Measurements from ENCODE around the gene SMARCAL1. TPM values are rescaled to one million over a fixed set of nuclear protein-coding genes. Genes with fewer than 3 reads are reported as not detected.

Gene SMARCAL1
- total and polyA plus RNA-seq, 2 of the 13 experiments (the other 11 are each of a cell fraction or from before 2014, with no cell fraction given) = 12.7 to 21.3 TPM

DNA sequence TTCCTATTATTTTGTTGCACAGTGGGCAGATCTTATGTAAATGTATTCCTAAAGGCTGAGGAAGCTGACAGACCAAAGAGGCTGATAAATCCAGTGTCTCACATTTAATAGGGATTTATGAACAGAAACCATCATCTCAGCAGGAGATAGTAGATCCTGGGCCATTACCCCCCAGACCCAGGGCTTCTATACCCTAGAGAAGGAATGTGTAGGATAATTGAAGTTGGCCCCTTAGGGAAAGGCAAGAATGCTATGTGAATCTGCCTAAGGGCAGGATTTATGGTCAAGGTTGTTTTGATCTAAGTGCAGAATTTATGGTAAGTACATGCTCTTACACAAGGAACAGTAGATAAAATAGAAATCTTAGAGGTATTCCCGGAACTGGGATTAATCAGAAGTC is 115.3 kb downstream of the SMARCAL1 start:
- no peak for ATAC-seq
- H3K27me3 ChIP-seq (ENCODE audit: control insufficient read depth in 1 of 2, insufficient read depth in 2 of 2, low read length in 2 of 2) = no peaks in the 10 kb centered on the region
- no peak for FAIRE-seq
- 24% methylated on average over 1 of the region's 1 CpG for WGBS (ENCODE audit: low lambda C conversion rate)
- no peak overlapping the region for H3K4me3 ChIP-seq (replicated peaks in 1 of 3; ENCODE audit: insufficient read depth in 1 of 3, low read depth in 2 of 3, low read length in 3 of 3)
- no peak for DNase-seq (ENCODE audit: low spot score)
- H3K27ac ChIP-seq (ENCODE audit: extremely low read length, insufficient read depth, low read length) = no peak overlapping the region
- H3K36me3 ChIP-seq (replicated peaks in 1 of 2; ENCODE audit: control insufficient read depth in 1 of 2, insufficient read depth in 2 of 2, low read length in 2 of 2) = no peaks in the 10 kb centered on the region
- H3K9ac ChIP-seq (ENCODE audit: insufficient read depth, low read depth, low read length) = no peak overlapping the region
- peaks cover 28% of the 10 kb centered on the region for H3K4me1 ChIP-seq (ENCODE audit: insufficient read depth, low read length)
- no peak overlapping the region for H3K4me2 ChIP-seq (ENCODE audit: low read depth, low read length)
- no TSS peak for BruUV-seq (replicated peaks)
- no peak overlapping the region for H2AFZ ChIP-seq (ENCODE audit: low read length)
- intact Hi-C loops (cut with micrococcal nuclease; ENCODE audit: unreplicated experiment) (no loop called here), in situ Hi-C loops (cut with HindIII; ENCODE audit: extremely low pct_ligation_motif_present, low pct_unique_long_range_greater_than_20kb) (no loop called here)
- TF ChIP-seq FOXP1 (IDR thresholded peaks at IDR 0.05) (no peak), FOXP1 (CRISPR knock-in tag; IDR thresholded peaks at IDR 0.05) (no peak)
- H3K79me2 ChIP-seq (ENCODE audit: insufficient read depth, low read length) = no peaks in the 10 kb centered on the region
- H4K20me1 ChIP-seq (ENCODE audit: insufficient read depth, low read length) = no peaks in the 10 kb centered on the region
- no peaks in the 10 kb centered on the region for H3K9me3 ChIP-seq (ENCODE audit: low read length)
- ChIA-PET CTCF (ENCODE audit: low intra/inter-chr PET ratio, low total read pairs) (no interaction called here), POLR2A (no interaction called here)

GRCh38 chr2:216532562-216532961 is 120.3 kb downstream of the SMARCAL1 start:
- CTCF ChIA-PET (ENCODE audit: low intra/inter-chr PET ratio, low total read pairs) = no interaction called here
- H3K79me2 ChIP-seq (ENCODE audit: insufficient read depth, low read length) = no peaks in the 10 kb centered on the region
- in situ Hi-C loops (cut with HindIII; ENCODE audit: extremely low pct_ligation_motif_present, low pct_unique_long_range_greater_than_20kb) = no loop called here
- H4K20me1 ChIP-seq (ENCODE audit: insufficient read depth, low read length) = no peaks in the 10 kb centered on the region
- H3K27ac ChIP-seq (ENCODE audit: extremely low read length, insufficient read depth, low read length) = no peak overlapping the region
- H3K27me3 ChIP-seq (ENCODE audit: control insufficient read depth in 1 of 2, insufficient read depth in 2 of 2, low read length in 2 of 2) = no peaks in the 10 kb centered on the region
- DNase-seq (ENCODE audit: low spot score) (peak; percentile 50), FAIRE-seq (no peak), ATAC-seq (peak; percentile 70)
- POLR2A ChIA-PET = interaction anchor here (1.0 to 1.7 kb wide), 3 partner anchors 9 to 34 kb away, joined by 3 to 7 read pairs (median 4); partner anchors contain the start of gene RPL37A
- WGBS (ENCODE audit: low lambda C conversion rate) = 3% methylated on average over 2 of the region's 2 CpGs
- H3K9me3 ChIP-seq (ENCODE audit: low read length) = no peaks in the 10 kb centered on the region
- H3K4me3 ChIP-seq (replicated peaks in 1 of 3; ENCODE audit: insufficient read depth in 1 of 3, low read depth in 2 of 3, low read length in 3 of 3) = no peak overlapping the region
- intact Hi-C loops (cut with micrococcal nuclease; ENCODE audit: unreplicated experiment) = no loop called here
- peaks cover 57% of the 10 kb centered on the region for H3K4me1 ChIP-seq (ENCODE audit: insufficient read depth, low read length)
- no TSS peak for BruUV-seq (replicated peaks)
- no peak overlapping the region for H2AFZ ChIP-seq (ENCODE audit: low read length)
- no peak overlapping the region for H3K4me2 ChIP-seq (ENCODE audit: low read depth, low read length)
- H3K9ac ChIP-seq (ENCODE audit: insufficient read depth, low read depth, low read length) = no peak overlapping the region
- no peaks in the 10 kb centered on the region for H3K36me3 ChIP-seq (replicated peaks in 1 of 2; ENCODE audit: control insufficient read depth in 1 of 2, insufficient read depth in 2 of 2, low read length in 2 of 2)
- peak; percentile 57; the same call in 1 of the 2 replicates for TF ChIP-seq ZNF775 (CRISPR knock-in tag; IDR thresholded peaks at IDR 0.05; ENCODE audit: borderline replicate concordance)
- TF ChIP-seq, protein P1, sequence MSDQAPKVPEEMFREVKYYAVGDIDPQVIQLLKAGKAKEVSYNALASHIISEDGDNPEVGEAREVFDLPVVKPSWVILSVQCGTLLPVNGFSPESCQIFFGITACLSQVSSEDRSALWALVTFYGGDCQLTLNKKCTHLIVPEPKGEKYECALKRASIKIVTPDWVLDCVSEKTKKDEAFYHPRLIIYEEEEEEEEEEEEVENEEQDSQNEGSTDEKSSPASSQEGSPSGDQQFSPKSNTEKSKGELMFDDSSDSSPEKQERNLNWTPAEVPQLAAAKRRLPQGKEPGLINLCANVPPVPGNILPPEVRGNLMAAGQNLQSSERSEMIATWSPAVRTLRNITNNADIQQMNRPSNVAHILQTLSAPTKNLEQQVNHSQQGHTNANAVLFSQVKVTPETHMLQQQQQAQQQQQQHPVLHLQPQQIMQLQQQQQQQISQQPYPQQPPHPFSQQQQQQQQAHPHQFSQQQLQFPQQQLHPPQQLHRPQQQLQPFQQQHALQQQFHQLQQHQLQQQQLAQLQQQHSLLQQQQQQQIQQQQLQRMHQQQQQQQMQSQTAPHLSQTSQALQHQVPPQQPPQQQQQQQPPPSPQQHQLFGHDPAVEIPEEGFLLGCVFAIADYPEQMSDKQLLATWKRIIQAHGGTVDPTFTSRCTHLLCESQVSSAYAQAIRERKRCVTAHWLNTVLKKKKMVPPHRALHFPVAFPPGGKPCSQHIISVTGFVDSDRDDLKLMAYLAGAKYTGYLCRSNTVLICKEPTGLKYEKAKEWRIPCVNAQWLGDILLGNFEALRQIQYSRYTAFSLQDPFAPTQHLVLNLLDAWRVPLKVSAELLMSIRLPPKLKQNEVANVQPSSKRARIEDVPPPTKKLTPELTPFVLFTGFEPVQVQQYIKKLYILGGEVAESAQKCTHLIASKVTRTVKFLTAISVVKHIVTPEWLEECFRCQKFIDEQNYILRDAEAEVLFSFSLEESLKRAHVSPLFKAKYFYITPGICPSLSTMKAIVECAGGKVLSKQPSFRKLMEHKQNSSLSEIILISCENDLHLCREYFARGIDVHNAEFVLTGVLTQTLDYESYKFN (CRISPR knock-in tag; conservative IDR thresholded peaks at IDR 0.05) = peak; percentile 58
- peak; percentile 59 for TF ChIP-seq HNF4A (CRISPR knock-in tag; IDR thresholded peaks at IDR 0.05)
- peak; percentile 28; the same call in 1 of the 2 replicates for TF ChIP-seq RXRB (CRISPR knock-in tag; IDR thresholded peaks at IDR 0.05; ENCODE audit: borderline replicate concordance)
- TF ChIP-seq, protein P2, sequence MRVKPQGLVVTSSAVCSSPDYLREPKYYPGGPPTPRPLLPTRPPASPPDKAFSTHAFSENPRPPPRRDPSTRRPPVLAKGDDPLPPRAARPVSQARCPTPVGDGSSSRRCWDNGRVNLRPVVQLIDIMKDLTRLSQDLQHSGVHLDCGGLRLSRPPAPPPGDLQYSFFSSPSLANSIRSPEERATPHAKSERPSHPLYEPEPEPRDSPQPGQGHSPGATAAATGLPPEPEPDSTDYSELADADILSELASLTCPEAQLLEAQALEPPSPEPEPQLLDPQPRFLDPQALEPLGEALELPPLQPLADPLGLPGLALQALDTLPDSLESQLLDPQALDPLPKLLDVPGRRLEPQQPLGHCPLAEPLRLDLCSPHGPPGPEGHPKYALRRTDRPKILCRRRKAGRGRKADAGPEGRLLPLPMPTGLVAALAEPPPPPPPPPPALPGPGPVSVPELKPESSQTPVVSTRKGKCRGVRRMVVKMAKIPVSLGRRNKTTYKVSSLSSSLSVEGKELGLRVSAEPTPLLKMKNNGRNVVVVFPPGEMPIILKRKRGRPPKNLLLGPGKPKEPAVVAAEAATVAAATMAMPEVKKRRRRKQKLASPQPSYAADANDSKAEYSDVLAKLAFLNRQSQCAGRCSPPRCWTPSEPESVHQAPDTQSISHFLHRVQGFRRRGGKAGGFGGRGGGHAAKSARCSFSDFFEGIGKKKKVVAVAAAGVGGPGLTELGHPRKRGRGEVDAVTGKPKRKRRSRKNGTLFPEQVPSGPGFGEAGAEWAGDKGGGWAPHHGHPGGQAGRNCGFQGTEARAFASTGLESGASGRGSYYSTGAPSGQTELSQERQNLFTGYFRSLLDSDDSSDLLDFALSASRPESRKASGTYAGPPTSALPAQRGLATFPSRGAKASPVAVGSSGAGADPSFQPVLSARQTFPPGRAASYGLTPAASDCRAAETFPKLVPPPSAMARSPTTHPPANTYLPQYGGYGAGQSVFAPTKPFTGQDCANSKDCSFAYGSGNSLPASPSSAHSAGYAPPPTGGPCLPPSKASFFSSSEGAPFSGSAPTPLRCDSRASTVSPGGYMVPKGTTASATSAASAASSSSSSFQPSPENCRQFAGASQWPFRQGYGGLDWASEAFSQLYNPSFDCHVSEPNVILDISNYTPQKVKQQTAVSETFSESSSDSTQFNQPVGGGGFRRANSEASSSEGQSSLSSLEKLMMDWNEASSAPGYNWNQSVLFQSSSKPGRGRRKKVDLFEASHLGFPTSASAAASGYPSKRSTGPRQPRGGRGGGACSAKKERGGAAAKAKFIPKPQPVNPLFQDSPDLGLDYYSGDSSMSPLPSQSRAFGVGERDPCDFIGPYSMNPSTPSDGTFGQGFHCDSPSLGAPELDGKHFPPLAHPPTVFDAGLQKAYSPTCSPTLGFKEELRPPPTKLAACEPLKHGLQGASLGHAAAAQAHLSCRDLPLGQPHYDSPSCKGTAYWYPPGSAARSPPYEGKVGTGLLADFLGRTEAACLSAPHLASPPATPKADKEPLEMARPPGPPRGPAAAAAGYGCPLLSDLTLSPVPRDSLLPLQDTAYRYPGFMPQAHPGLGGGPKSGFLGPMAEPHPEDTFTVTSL (CRISPR knock-in tag; IDR thresholded peaks at IDR 0.05; ENCODE audit: borderline replicate concordance) = peak; percentile 58; the same call in 1 of the 2 replicates
- TF ChIP-seq ZNF33A (CRISPR knock-in tag; IDR thresholded peaks at IDR 0.05; ENCODE audit: borderline replicate concordance) = 0 out of 2 replicates have a peak, but pooled peaks have one; percentile 35
- TF ChIP-seq MTF1 (CRISPR knock-in tag; IDR thresholded peaks at IDR 0.05) = no peak
- TF ChIP-seq ISX (CRISPR knock-in tag; conservative IDR thresholded peaks at IDR 0.05) = no peak
